GM21515 (cell line): Measurements from ENCODE around the gene TRAPPC6A.
"Not testable (repeated sequence)": the region's sequence is repeated elsewhere in the genome, so short reads cannot be mapped to it uniquely, and the experiment has no call there.

Experiments
- ATAC-seq: cut with Tn5 transposase; IDR thresholded peaks from one replicate; pipeline ENCODE4 v1.9.1; 2021; ENCODE audit not compliant: unreplicated experiment

TRAPPC6A gene

GRCh38 chr19:45133661-45134060, 44.4 kb downstream of the TRAPPC6A start:
- no peak for ATAC-seq

DNA sequence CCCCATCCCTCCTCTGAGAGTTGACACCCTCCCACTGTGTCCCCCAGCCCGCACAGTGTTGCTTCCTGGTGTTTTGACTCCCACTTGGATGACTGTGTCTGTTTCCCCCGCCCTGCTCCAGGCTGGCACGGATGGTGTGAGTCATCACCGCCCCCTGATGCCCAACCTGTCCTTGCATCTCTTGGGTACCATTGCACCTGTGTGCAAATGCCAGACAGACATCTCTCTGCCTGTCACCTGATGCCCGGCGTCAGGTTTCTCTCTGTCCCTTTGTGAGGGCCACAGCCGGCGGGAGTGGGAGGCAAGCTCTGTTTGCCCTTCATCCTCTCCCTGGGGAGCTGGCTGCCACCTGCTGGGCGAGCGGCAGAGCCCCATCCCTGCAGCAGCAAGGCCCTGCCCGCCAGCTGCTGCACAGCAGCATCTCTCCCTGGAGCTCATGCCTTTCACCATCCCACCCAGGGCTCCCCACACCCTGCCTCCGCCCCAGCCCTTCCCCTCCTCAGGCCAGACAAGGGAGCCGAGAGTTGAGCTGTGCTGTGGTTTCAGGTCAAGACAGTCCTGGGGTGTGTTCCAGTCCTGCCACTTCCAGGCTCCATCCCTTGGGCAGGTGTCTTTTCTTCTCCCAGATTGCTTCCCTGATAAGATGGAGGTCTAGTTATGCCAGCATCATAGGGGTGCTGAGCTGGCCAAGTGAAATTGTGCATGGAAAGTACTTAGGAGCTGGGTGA, 47.0 kb downstream of the TRAPPC6A start:
- ATAC-seq = no peak

- no peak for ATAC-seq
These were observed 47.8 kb downstream of the TRAPPC6A start for GRCh38 chr19:45130236-45130635.

DNA sequence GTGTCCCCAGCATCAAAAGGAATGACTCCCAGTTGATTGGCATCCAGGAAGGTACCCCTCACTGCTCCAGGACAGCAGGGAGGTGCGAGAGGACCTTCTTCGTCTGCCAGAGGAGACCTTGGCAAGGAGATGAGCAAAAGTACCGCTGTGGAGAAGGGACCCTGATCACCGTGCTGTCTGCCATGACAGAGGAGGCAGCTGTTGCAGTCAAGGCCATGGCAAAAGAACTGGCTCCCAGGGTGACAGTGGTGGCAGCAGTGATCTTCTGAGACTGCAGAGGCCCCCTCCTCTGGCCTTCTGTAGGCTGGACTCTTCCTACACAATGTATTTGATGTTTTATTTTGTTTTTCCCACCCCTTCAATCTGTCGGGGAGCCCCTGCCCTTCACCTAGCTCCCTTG, 49.2 kb downstream of the TRAPPC6A start:
- ATAC-seq = no peak

DNA sequence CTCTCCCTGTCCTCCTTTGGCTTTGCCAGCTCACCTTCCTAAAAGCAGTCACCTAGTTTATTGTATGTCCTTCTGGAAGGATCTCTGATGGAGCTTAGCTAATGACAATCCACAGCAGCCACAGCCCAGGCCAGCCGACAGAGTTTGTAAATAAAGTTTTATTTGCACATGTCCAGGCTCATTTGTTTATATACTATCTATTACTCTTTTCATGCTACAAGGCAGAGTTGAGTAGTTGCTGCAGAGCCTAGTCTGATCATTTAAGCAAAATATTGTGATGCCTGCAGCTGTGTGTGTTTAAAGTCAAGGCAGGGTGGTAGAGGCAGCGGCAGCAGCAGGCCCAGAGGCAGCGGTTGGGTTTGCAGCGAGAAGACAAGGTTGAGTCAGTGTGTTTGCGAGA, 49.9 kb downstream of the TRAPPC6A start:
- no peak for ATAC-seq

DNA sequence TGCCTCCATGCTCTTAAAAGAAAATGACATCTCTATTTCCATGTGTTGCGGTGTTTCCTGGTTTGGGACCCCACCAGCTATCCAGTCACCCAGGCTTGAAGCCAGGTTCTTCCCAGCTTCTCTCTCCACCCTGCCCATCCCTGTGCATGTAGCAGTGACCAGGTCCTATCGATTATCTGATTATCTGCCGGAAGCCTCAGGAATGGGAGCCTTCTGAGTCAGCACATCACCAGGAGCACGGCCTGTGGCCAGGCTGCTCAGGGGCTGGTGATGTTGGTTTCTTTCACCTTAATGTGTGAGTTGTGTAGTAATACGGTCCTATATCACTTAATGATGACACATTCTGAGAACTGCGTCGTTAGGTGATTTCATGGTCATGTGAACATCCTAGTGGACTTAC, 51.4 kb downstream of the TRAPPC6A start:
- no peak for ATAC-seq

DNA sequence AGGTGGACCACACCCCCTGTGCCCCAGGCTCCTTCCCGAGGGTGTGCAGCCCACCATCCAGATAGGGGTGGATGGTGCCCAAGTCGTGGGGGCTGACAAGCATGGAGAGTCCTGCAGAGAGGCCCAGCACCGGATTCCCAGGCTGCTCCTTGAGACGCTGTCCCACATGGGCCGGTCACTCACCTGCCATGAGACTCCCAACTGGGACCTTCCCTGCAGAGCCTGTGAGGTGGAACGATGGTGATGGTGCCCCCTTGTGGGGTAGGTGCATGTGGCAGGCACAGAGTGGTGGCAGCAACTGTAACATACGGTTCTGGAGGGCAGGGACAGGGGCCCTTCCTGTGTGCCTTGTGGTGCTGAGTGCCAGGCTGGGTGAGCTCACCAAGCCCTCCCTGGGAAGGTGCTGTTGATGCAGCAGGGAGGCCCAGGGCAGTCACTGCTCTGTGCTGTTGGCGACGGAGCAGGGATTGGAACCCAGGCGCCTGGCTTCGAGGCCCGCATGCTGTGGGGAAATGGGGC, 52.0 kb downstream of the TRAPPC6A start:
- ATAC-seq = no peak

DNA sequence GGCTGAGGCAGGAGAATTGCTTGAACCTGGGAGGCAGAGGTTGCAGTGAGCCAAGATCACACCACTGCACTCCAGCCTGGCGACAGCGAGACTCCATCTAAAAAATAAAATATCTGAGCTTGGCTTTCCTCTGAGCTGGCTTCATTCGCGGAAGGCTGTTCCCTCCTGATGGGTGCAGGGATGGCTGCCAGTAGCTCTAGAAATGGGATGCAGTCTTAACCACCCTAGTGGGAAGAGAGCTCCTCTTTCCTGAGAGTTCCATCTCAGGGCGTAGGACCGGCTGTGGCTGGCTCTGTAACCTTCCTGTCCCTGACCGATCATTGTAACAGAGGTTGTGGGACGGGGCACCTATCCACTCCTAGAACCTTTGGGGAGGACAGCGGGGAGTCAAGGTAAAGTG, 52.7 kb downstream of the TRAPPC6A start:
- ATAC-seq = no peak

- ATAC-seq = no peak
These were observed 54.0 kb downstream of the TRAPPC6A start for GRCh38 chr19:45124021-45124420.

- no peak for ATAC-seq
These were observed 54.6 kb downstream of the TRAPPC6A start for GRCh38 chr19:45123440-45123850.

DNA sequence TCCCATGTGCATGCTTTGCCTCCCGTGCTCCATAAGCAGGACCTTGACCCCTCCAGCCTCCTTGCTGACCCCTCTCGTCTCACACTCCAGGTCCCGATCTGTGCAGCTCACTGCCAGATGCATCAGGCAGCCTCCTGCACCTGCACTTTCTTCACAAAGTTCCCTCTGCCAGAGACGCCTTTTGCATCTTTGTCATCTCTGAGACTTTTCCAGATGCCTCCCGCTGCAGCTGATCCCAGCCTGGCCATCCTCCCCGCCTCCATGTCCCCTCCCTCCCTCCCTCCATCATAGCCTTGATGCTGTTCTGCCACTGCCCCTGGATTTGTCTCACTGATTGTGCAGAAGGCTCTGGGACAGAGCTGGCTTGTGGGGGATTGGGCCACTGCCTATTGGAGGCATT, 55.2 kb downstream of the TRAPPC6A start:
- ATAC-seq = no peak

DNA sequence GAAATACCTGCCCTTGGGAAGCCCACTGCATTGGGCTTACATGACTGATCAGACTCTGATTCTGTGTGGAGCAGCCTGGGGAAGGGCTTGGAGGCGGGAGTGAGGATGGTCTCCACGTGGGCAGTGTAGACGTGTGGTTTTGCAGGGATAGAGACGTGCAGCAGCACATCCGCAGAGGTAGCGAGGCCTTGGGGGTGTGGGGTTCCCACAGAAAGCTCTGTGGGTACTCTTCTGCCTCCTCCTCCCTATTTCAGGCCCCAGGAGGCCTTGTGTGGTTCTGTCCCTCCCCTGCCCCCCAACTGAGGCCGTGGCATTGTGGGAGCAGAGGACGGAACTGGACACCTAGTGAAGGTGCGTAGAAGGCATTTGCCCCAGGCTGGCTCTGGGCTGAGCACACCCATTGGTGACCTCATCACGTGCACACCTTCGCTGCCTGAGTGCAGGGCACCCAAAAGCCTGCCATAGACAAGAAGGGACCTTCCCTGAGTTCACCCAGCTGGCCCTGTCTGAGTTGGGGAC, 56.2 kb downstream of the TRAPPC6A start:
- ATAC-seq = no peak

- ATAC-seq = no peak
These were observed 58.5 kb downstream of the TRAPPC6A start for GRCh38 chr19:45119582-45119981.

- not testable (repeated sequence) for ATAC-seq
These were observed 59.3 kb downstream of the TRAPPC6A start for GRCh38 chr19:45118591-45119355.

GRCh38 chr19:45118106-45118505, 59.9 kb downstream of the TRAPPC6A start:
- ATAC-seq = no peak

GRCh38 chr19:45117671-45118070, 60.4 kb downstream of the TRAPPC6A start:
- no peak for ATAC-seq

- ATAC-seq = no peak
These were observed 60.9 kb downstream of the TRAPPC6A start for GRCh38 chr19:45117167-45117594.

DNA sequence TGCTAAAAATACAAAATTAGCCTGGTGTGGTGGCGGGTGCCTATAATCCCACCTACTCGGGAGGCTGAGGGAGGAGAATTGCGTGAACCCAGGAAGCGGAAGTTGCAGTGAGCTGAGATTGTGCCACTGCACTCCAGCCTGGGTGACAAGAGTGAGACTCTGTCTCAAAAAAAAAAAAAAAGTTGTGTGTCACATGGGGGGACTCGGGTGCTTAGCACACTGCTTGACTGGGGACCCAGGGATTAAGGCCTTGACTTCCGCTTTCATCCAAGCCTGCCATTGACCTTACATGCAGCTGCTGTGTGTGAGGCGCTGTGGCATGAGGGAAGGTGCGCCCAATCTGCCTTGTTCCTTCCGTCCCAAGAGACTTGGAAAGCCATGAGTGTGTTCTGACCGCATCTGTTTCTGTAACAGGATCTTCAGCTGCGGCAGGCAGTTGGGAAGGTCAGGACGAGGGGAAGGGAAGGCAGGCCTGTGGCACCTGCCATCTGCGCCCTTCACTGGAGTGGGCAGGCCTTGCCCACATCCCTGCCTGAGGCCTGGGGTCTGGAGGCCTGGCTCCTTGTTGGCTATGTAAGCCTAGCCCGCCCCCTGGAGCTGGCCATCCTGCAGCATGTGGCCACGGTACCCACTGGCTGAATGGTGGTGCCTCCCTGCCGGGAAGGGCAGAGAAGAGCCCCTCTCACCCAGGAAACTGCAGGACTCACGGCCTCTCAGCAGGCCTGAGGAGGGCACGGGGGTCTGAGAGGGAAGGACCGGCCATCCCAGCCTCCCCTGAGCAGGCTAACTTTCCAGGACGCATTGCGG, 62.0 kb downstream of the TRAPPC6A start:
- no peak for ATAC-seq

- ATAC-seq = no peak
These were observed 63.9 kb downstream of the TRAPPC6A start for GRCh38 chr19:45114116-45114515.

GRCh38 chr19:45113628-45114027, 64.4 kb downstream of the TRAPPC6A start:
- no peak for ATAC-seq
